Uterine smooth muscle cell (primary cell): Measurements from ENCODE around the gene CCDC124. TPM values are rescaled to one million over a fixed set of nuclear protein-coding genes. Genes with fewer than 3 reads are reported as not detected.

ENCODE experiments used
- total RNA-seq: library from RNA; depleted of rRNA; stranded (reverse); fragments of >200 nt; gene quantifications from 2 replicates; pipeline ENCODE4 v1.2.3, GENCODE V29; 2014

The CCDC124 gene, protein sequence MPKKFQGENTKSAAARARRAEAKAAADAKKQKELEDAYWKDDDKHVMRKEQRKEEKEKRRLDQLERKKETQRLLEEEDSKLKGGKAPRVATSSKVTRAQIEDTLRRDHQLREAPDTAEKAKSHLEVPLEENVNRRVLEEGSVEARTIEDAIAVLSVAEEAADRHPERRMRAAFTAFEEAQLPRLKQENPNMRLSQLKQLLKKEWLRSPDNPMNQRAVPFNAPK
- total RNA-seq = 36.0 and 43.5 TPM in 2 replicates

DNA sequence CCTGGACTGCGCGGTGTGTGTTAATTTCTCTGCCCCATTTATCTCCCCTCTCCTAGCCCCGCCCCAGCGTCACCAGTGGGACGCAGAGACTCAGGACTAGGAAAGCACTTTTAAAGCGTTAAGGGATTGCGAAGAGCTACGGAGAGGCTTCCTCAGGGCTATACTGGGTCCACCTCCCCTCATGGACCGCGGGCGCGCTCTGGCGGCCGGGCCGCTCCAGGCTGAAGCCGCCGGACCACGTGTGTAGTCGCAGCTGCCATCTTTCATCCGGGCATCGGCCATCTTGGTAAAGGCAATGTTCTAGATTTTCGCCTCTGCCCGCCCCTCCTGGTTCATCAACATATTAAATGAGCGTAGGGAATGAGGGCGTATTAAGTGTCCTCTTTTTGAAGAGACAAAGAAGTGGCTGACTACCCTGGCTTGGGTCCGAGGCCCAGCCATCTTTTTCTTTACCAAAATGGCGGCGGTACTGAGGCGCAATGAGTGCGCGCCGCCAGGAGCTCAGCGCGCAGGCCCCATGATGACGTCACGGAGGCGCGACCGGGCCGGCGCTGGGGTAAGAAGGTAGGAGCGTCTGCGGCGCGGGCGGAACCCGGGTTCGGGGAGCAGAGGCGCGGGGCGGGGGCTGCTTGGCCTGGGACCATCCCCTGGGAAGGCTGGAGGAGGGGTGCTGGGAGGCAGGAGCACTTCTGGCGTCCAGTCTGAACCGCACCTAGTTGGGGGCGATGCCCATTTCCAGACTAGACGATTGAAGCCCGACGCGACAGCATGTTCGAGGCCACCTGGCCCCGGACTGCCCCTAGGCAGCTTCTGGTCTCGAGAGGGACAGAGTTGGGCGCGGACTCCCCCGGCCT, at the start of gene CCDC124:
Gene CCDC124, plus strand, starts transcription at position 531 of the 854 bp plus-strand sequence. CDS start 3,406 bp downstream, outside the sequence.

DNA sequence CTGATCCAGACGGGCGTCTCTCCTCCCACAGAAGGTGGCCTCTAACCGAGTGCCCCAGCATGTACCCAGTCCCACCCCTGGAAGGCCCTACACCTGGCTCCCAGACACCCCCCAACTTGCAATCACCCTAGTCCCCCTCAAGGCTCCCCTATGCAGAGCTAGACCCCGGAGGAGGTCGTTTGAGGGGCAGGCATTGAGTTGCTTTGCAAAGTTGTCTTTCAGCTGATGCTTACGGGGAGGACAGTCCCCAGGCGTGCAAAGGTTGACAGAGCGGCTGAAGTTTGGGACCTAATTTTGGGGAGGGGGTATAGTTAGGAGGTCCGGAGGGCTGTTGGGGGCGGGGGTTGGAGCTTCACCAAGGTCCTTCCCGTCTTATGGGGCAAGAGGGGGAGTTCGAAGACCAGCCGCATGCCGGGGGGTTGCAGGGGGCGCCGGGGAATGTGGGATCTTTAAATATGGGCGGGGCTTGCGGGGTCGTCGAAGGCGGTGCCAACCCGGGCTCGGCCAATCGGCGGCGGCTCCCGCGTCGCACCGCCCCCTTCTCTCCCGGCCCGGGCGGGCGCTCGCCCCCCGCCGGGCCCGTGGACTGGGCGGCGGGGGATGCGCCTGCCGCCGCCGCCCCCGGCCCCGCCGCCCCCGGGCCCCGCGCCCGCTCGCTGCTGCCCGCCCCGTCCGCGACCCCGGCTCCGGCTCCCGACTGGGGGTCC, 33.9 kb downstream of the CCDC124 start, which contains the start of gene KCNN1:
Gene KCNN1, plus strand, starts transcription at position 558 of the 707 bp plus-strand sequence. CDS start 6,782 bp downstream, outside the sequence.

Other genes starting within 250 kb of the CCDC124 start
- gene UNC13A, start 244.7 kb upstream of the CCDC124 start, total RNA-seq = 0.44 and 1.1 TPM in 2 replicates
- gene MAP1S, start 213.5 kb upstream of the CCDC124 start, total RNA-seq = 15.7 and 16.2 TPM in 2 replicates
- 0.33 and 1.00 TPM in 2 replicates for gene FCHO1, start 181.5 kb upstream of the CCDC124 start, total RNA-seq
- gene B3GNT3, start 137.9 kb upstream of the CCDC124 start, total RNA-seq = not detected in 2 replicates
- not detected in 2 replicates for gene INSL3, start 111.5 kb upstream of the CCDC124 start, total RNA-seq
- gene JAK3, start 85.0 kb upstream of the CCDC124 start, total RNA-seq = 0.55 and 1.5 TPM in 2 replicates
- gene RPL18A, start 73.1 kb upstream of the CCDC124 start, total RNA-seq = 831 and 949 TPM in 2 replicates
- not detected in 2 replicates for gene SLC5A5, start 61.1 kb upstream of the CCDC124 start, total RNA-seq
- gene KCNN1, start 34.1 kb downstream of the CCDC124 start, total RNA-seq = under 0.01 and 0.11 TPM in 2 replicates
- gene ARRDC2, start 75.2 kb downstream of the CCDC124 start, total RNA-seq = 6.2 and 7.7 TPM in 2 replicates
- gene IL12RB1, start 153.9 kb downstream of the CCDC124 start, total RNA-seq = not detected in 2 replicates
- gene MAST3, start 164.8 kb downstream of the CCDC124 start, total RNA-seq = 1.2 and 2.7 TPM in 2 replicates
- 8.7 and 15.7 TPM in 2 replicates for gene PIK3R2, start 220.1 kb downstream of the CCDC124 start, total RNA-seq
- 0.87 and 2.3 TPM in 2 replicates for gene IFI30, start 240.8 kb downstream of the CCDC124 start, total RNA-seq